ENCODE results near the gene CLDN16.

The CLDN16 gene

GRCh38 chr3:190425833-190426232, 37.9 kb downstream of the CLDN16 start:
- DNase-seq (ENCODE audit: low spot score): no peak
- CTCF ChIA-PET: interaction anchor here (0.5 kb wide), 1 partner anchor 89 kb away, joined by 3 read pairs; no protein-coding TSS in a partner anchor
- H3K27ac ChIP-seq: no peak overlapping the region
- POLR2A ChIA-PET (ENCODE audit: low non-redundant PET): no interaction called here
- no peak for TF ChIP-seq CTCF (conservative IDR thresholded peaks at IDR 0.05; ENCODE audit: low read depth)

- CTCF ChIA-PET: interaction anchor here (0.6 to 0.7 kb wide), 2 partner anchors 43 to 124 kb away, joined by 3 read pairs; no protein-coding TSS in a partner anchor
Observed at GRCh38 chr3:190426806-190427507, 39.0 kb downstream of the CLDN16 start.

GRCh38 chr3:190429681-190430080, 41.7 kb downstream of the CLDN16 start:
- ChIA-PET CTCF (interaction anchor here (0.5 kb wide), 1 partner anchor 14 kb away, joined by 3 read pairs; no protein-coding TSS in a partner anchor), POLR2A (ENCODE audit: low non-redundant PET) (no interaction called here)
- H3K27ac ChIP-seq: no peak overlapping the region
- no peak for DNase-seq (ENCODE audit: low spot score)
- no peak for TF ChIP-seq CTCF (conservative IDR thresholded peaks at IDR 0.05; ENCODE audit: low read depth)

More at GRCh38 chr3:190426806-190427507, 39.0 kb downstream of the CLDN16 start:
- POLR2A ChIA-PET (ENCODE audit: low non-redundant PET): no interaction called here
- no peak for DNase-seq (ENCODE audit: low spot score)
- H3K27ac ChIP-seq: no peak overlapping the region
- TF ChIP-seq CTCF (conservative IDR thresholded peaks at IDR 0.05; ENCODE audit: low read depth): no peak

GRCh38 chr3:190430906-190431305, 42.9 kb downstream of the CLDN16 start:
- ChIA-PET CTCF (interaction anchor here (0.7 kb wide), 1 partner anchor 230 kb away, joined by 3 read pairs; no protein-coding TSS in a partner anchor), POLR2A (ENCODE audit: low non-redundant PET) (no interaction called here)

DNA sequence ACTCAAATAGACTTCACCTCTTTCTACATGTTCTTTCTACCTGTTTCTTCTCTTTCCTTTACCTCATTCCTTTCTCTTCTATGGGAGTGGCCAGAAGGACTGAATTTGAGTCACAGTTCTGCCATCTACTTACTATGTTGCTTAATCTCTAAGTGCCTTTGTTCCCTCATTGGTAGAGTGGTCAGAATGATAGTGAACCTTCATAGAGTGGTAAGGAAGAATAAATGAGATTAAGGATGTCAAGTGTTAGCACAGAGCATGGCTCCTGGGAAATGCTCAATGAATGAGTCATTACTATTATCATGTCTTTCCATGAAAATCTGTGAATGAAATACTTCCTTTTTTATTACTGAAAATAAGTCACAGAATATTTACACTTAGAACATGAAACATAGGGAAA, 44.3 kb downstream of the CLDN16 start:
- no peak overlapping the region for H3K27ac ChIP-seq
- POLR2A ChIA-PET (ENCODE audit: low non-redundant PET): no interaction called here
- no peak for TF ChIP-seq CTCF (conservative IDR thresholded peaks at IDR 0.05; ENCODE audit: low read depth)
- DNase-seq (ENCODE audit: low spot score): peak; percentile 16
- CTCF ChIA-PET: interaction anchor here (0.5 kb wide), 1 partner anchor 424 kb away, joined by 3 read pairs; no protein-coding TSS in a partner anchor

More at GRCh38 chr3:190430906-190431305, 42.9 kb downstream of the CLDN16 start:
- TF ChIP-seq CTCF (conservative IDR thresholded peaks at IDR 0.05; ENCODE audit: low read depth): no peak
- H3K27ac ChIP-seq: no peak overlapping the region
- DNase-seq (ENCODE audit: low spot score): no peak

GRCh38 chr3:190433626-190434025, 45.7 kb downstream of the CLDN16 start:
- no peak overlapping the region for H3K27ac ChIP-seq
- no peak for DNase-seq (ENCODE audit: low spot score)
- ChIA-PET CTCF (no interaction called here), POLR2A (ENCODE audit: low non-redundant PET) (no interaction called here)
- TF ChIP-seq CTCF (conservative IDR thresholded peaks at IDR 0.05; ENCODE audit: low read depth): no peak
